ENCODE data around the gene SMIM33. TPM values are rescaled to one million over a fixed set of nuclear protein-coding genes. Genes with fewer than 3 reads are reported as not detected.
"Not testable (repeated sequence)": the region's sequence is repeated elsewhere in the genome, so short reads cannot be mapped to it uniquely, and the experiment has no call there.

SMIM33 gene
- total RNA-seq, 1 experiment from 2014 or later: not detected

DNA sequence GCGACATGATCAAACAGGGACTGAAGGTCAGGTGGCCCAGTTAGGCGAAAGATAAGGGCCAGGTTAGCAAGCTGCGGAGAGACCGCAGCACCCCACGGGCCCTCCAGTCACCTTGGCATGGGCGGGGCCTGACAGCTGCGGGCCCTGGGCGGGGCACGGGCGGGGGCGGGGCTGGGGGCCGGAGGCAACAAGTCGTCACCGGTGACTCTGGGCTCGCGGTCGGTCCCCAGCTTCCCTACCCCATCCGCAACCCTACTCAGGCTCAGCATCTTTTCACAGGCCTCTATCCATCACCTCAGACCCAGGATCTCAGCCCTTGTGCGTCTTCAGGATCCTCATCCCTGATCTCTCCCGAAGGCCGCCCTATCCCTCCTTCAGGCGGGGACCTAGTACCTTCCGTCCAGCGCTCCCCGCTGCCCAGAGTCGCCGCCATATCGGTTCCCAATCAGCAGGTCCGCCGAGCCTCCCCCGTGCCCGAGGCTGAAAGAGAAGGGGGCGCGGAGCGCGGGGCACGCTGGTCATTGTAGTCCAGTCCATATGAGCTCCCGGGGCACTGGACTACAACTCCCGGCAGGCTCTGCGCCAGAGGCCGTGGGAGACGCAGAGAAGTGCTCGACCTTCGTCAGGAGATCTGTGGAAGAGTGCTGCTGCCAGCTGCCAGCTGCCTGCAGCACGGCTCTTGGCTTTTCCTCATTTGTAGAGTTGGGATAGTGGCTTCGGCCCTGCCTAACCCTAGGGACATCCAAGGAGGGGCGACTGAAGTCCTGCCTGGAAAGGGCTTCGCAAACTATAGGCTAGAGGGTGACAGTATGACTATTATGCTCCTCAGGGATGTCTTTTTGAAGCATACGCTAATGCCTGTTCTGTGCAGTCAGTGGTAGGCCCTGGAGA, 31.5 kb upstream of the SMIM33 start, which contains the start of gene DNAJC18 (continued):
- TF ChIP-seq, protein P1, sequence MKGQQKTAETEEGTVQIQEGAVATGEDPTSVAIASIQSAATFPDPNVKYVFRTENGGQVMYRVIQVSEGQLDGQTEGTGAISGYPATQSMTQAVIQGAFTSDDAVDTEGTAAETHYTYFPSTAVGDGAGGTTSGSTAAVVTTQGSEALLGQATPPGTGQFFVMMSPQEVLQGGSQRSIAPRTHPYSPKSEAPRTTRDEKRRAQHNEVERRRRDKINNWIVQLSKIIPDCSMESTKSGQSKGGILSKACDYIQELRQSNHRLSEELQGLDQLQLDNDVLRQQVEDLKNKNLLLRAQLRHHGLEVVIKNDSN (CRISPR knock-in tag; IDR thresholded peaks at IDR 0.05): peak; percentile 68; the same call in 1 of the 2 replicates

DNA sequence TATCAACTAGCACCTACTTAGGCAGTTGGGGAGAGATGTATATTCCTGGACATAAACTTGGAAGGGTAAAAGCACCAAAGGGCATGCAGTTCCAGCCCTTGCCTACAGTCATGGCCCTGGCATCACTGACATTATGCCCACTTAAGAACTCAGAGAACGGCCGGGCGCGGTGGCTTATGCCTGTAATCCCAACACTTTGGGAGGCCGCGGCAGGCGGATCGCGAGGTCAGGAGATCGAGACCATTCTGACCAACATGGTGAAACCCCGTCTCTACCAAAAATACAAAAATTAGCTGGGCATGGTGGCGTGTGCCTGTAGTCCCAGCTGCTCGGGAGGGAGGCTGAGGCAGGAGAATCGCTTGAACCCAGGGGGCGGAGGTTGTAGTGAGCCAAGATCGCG, 30.4 kb upstream of the SMIM33 start:
- H3K27ac Mint-ChIP-seq; DNase-seq (ENCODE audit: low spot score); H3K27me3 Mint-ChIP-seq (ENCODE audit: low read depth); H3K9me3 Mint-ChIP-seq; ATAC-seq; H3K4me3 Mint-ChIP-seq; H3K36me3 Mint-ChIP-seq: not testable (repeated sequence)
- ChIA-PET CTCF (interaction anchor here (1.4 to 2.3 kb wide), 3 partner anchors 38 to 134 kb away, joined by 6 read pairs; no protein-coding TSS in a partner anchor), POLR2A (interaction anchor here (1.4 kb wide), 1 partner anchor 120 kb away, joined by 4 read pairs; no protein-coding TSS in a partner anchor)
- peaks cover 31% of the 10 kb centered on the region for H3K4me1 Mint-ChIP-seq

DNA sequence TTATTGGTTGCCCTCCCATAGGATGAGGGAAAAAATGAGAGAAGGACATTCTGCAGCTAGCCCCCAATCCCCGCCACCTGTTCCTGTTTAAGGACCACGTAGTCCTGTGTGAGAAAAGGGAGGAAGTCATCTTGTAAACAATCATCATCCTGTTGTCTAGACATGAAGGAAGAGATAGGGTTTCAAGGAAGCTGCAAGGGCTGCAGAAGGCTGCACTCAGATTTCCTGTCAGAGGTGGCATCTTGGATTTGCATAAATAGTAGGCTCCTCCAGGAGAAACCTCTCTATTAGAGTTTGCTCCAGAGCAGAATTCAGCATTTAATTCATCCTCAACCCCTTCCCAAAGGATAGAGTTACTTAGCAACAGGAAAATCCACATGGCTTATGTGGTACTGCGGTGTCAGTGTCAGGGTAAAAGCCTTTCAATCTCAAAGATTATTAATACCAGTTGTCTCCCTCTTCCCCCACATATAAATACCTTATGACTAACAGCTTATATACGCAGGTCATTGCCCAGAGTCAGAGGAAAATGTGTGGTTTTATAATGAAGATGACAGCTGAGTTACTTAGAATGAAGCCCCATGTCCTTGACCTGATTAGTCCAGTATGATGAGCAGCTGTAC, 26.9 kb upstream of the SMIM33 start:
- H3K27me3 Mint-ChIP-seq (ENCODE audit: low read depth): peaks cover 4% of the 10 kb centered on the region; the same call in 1 of the 2 replicates
- H3K36me3 Mint-ChIP-seq: no peaks in the 10 kb centered on the region
- H3K9me3 Mint-ChIP-seq: no peaks in the 10 kb centered on the region
- H3K4me1 Mint-ChIP-seq: peaks cover 18% of the 10 kb centered on the region
- no peak for ATAC-seq
- TF ChIP-seq FOXJ3 (CRISPR knock-in tag; IDR thresholded peaks at IDR 0.05; ENCODE audit: borderline replicate concordance) (no peak), GABPB1 (CRISPR knock-in tag; IDR thresholded peaks at IDR 0.05) (no peak), ZNF416 (CRISPR knock-in tag; IDR thresholded peaks at IDR 0.05) (no peak), NFE2L1 (CRISPR knock-in tag; IDR thresholded peaks at IDR 0.05) (no peak), CREB1 (CRISPR knock-in tag; IDR thresholded peaks at IDR 0.05) (no peak), SP1 (CRISPR knock-in tag; conservative IDR thresholded peaks at IDR 0.05) (no peak), HMGA2 (CRISPR knock-in tag; IDR thresholded peaks at IDR 0.05) (no peak), ZNF232 (CRISPR knock-in tag; IDR thresholded peaks at IDR 0.05) (no peak)
- ChIA-PET POLR2A (no interaction called here), CTCF (no interaction called here)
- no peak overlapping the region for H3K4me3 Mint-ChIP-seq
- H3K27ac Mint-ChIP-seq: peak overlapping the region; percentile 64; the same call in 1 of the 2 replicates
- DNase-seq (ENCODE audit: low spot score): no peak

DNA sequence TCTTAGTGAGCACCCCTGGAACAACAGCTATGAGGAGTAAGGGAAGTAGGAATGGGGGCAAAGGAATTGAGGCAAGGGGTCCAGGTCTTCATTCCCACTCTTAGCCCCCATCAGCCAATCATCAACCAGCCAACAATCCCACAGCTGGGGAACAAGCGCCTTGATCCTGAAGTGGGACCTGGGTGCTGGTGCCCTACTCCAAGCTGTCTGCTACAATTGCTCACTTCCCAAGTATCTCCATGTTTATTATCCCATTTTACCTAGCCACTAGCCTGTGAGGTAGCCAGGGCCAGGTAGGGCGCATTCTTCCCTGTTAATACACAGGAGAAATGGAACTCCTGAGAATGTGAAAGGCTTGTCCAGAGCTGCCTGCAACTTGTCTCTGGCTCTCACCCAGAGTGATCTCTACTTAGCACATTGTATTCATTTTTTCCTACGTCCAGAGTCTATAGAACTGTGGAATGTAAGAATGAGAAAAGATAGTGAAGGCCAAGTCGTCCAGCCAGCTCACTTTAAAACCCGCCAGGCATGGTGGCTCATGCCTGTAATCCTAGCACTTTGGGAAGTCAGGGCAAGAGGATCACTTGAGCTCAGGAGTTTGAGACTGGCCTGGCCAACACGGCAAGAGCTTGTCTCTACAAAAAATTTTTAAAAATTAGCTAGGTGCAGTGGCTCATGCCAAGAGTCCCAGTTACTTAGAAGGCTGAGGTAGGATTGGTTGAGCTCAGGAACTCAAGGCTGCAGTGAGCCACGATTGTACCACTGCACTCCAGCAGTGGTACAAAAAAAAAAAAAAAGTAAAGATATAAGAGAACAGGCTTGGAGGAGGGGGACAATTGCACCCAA, 25.3 kb upstream of the SMIM33 start:
- POLR2A ChIA-PET: no interaction called here
- CTCF ChIA-PET: interaction anchor here (0.9 to 1.4 kb wide), 3 partner anchors 11 to 68 kb away, joined by 4 to 5 read pairs (median 4); no protein-coding TSS in a partner anchor
- DNase-seq (ENCODE audit: low spot score) (no peak), ATAC-seq (no peak)
- peaks cover 4% of the 10 kb centered on the region; the same call in 1 of the 2 replicates for H3K27me3 Mint-ChIP-seq (ENCODE audit: low read depth)
- no peaks in the 10 kb centered on the region for H3K36me3 Mint-ChIP-seq
- H3K4me3 Mint-ChIP-seq: no peak overlapping the region
- no peaks in the 10 kb centered on the region for H3K9me3 Mint-ChIP-seq
- peak overlapping the region; percentile 65; the same call in 1 of the 2 replicates for H3K27ac Mint-ChIP-seq
- no peak for TF ChIP-seq FOXJ3 (CRISPR knock-in tag; IDR thresholded peaks at IDR 0.05; ENCODE audit: borderline replicate concordance)
- TF ChIP-seq, protein P2, sequence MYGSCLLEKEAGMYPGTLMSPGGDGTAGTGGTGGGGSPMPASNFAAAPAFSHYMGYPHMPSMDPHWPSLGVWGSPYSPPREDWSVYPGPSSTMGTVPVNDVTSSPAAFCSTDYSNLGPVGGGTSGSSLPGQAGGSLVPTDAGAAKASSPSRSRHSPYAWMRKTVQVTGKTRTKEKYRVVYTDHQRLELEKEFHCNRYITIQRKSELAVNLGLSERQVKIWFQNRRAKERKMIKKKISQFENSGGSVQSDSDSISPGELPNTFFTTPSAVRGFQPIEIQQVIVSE (CRISPR knock-in tag; IDR thresholded peaks at IDR 0.05; ENCODE audit: borderline replicate concordance): no peak
- TF ChIP-seq FOXK1 (CRISPR knock-in tag; IDR thresholded peaks at IDR 0.05): no peak
- no peak for TF ChIP-seq HMGA2 (CRISPR knock-in tag; IDR thresholded peaks at IDR 0.05)
- TF ChIP-seq, protein P3, sequence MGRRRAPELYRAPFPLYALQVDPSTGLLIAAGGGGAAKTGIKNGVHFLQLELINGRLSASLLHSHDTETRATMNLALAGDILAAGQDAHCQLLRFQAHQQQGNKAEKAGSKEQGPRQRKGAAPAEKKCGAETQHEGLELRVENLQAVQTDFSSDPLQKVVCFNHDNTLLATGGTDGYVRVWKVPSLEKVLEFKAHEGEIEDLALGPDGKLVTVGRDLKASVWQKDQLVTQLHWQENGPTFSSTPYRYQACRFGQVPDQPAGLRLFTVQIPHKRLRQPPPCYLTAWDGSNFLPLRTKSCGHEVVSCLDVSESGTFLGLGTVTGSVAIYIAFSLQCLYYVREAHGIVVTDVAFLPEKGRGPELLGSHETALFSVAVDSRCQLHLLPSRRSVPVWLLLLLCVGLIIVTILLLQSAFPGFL (CRISPR knock-in tag; IDR thresholded peaks at IDR 0.05; ENCODE audit: borderline replicate concordance): no peak
- no peak for TF ChIP-seq SMAD4 (CRISPR knock-in tag; IDR thresholded peaks at IDR 0.05)
- H3K4me1 Mint-ChIP-seq: peaks cover 11% of the 10 kb centered on the region
